Small intestine (tissue), 16 donors: ENCODE measurements around the gene NCR3LG1. TPM values are rescaled to one million over a fixed set of nuclear protein-coding genes. Genes with fewer than 3 reads are reported as not detected.

ENCODE experiments used
- DNase-seq, 2 donors: peaks; one replicate each; pipeline versions ENCODE4 v3.0.0 to v3.0.0-alpha.2; 2013
- FAIRE-seq: peaks from 2 replicates; lab custom pipeline; 2012; peaks lifted over from hg19 to GRCh38; lab: Jason Lieb, UNC
- H3K27ac ChIP-seq, 3 donors: one replicate each; pipeline ENCODE4 v1.5.1; 2013; ENCODE audit warnings: low read length in 2 of 3, mild to moderate bottlenecking in 2 of 3, control low read depth in 1 of 3, inconsistent platforms in 1 of 3, low read depth in 1 of 3, moderate library complexity in 1 of 3
- H3K27me3 ChIP-seq, 3 donors: one replicate each; pipeline ENCODE4 v1.6.1; 2013; ENCODE audit warnings: low read length in 3 of 3, inconsistent platforms in 1 of 3; ENCODE audit not compliant: control insufficient read depth in 3 of 3, insufficient read depth in 3 of 3
- H3K36me3 ChIP-seq, 3 donors: one replicate each; pipeline ENCODE4 v1.6.1; 2013; ENCODE audit warnings: low read length in 3 of 3, inconsistent platforms in 1 of 3, low read depth in 1 of 3, mild to moderate bottlenecking in 1 of 3, moderate library complexity in 1 of 3; ENCODE audit not compliant: control insufficient read depth in 3 of 3, insufficient read depth in 2 of 3
- H3K4me1 ChIP-seq, 3 donors: one replicate each; pipeline ENCODE4 v1.6.1; 2013; ENCODE audit warnings: low read length in 2 of 3, inconsistent platforms in 1 of 3, low read depth in 1 of 3, mild to moderate bottlenecking in 1 of 3, moderate library complexity in 1 of 3; ENCODE audit not compliant: control insufficient read depth in 3 of 3, insufficient read depth in 2 of 3
- H3K4me3 ChIP-seq, 3 donors: one replicate each; pipeline ENCODE4 v1.5.1; 2013; ENCODE audit warnings: low read length in 3 of 3, control low read depth in 1 of 3, inconsistent platforms in 1 of 3, low read depth in 1 of 3, mild to moderate bottlenecking in 1 of 3, moderate library complexity in 1 of 3
- H3K9me3 ChIP-seq, 2 donors: one replicate each; pipeline ENCODE4 v1.6.1; 2013; ENCODE audit warnings: low read depth in 1 of 2, low read length in 1 of 2; ENCODE audit not compliant: control insufficient read depth in 2 of 2, insufficient read depth in 1 of 2
- WGBS, 3 donors: extraction: QIAGEN DNeasy Blood & Tissue Kit; methylation state at CpG; one replicate each; pipeline ENCODE4 v1.1.7; 2013; 5-methylcytosine and 5-hydroxymethylcytosine counted together
- long read RNA-seq, 10 donors: transcript quantifications; one replicate each; lab custom pipeline, GENCODE V29; 2026
- polyA plus RNA-seq, 4 donors: library from polyadenylated mRNA; stranded (reverse) in 3 of 4; unstranded in 1 of 4; fragments of 200-250 nt in 3 of 4; fragments of 120-200 nt in 1 of 4; gene quantifications; one replicate each; pipeline versions ENCODE4 v1.2.1 to v1.2.3, GENCODE V29; 2013
- donor health status: healthy with polysubstance abuse.
- donor health status: control.
- donor health status: control.
- donor health status: Bipolar disorder and iron deficiency.
- donor health status: healthy.

NCR3LG1 gene, protein sequence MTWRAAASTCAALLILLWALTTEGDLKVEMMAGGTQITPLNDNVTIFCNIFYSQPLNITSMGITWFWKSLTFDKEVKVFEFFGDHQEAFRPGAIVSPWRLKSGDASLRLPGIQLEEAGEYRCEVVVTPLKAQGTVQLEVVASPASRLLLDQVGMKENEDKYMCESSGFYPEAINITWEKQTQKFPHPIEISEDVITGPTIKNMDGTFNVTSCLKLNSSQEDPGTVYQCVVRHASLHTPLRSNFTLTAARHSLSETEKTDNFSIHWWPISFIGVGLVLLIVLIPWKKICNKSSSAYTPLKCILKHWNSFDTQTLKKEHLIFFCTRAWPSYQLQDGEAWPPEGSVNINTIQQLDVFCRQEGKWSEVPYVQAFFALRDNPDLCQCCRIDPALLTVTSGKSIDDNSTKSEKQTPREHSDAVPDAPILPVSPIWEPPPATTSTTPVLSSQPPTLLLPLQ
- polyA plus RNA-seq, result 10 to 100 TPM in 1 of 4 donors, 1 to 10 TPM in 1, under 1 TPM in 2; 0.22 to 19.8 (median 2.7) TPM
- long read RNA-seq, donor 1, full-length matches to known transcripts, result 4 of 4 reads
- long read RNA-seq, donor 1, partial matches to known transcripts, result 0 of 4 reads
- long read RNA-seq, donor 1, other reads (novel, unspliced or antisense), result 0 of 4 reads
- long read RNA-seq, donor 2, full-length matches to known transcripts, result 3 of 3 reads
- long read RNA-seq, donor 2, partial matches to known transcripts, result 0 of 3 reads
- long read RNA-seq, donor 2, other reads (novel, unspliced or antisense), result 0 of 3 reads
- long read RNA-seq, donor 3, result 0 reads
- long read RNA-seq, donor 4, result 0 reads
- long read RNA-seq, donor 5, result 0 reads
- long read RNA-seq, donor 6, full-length matches to known transcripts, result 1 of 1 reads
- long read RNA-seq, donor 6, partial matches to known transcripts, result 0 of 1 reads
- long read RNA-seq, donor 6, other reads (novel, unspliced or antisense), result 0 of 1 reads
- long read RNA-seq, donor 7, result 0 reads
- long read RNA-seq, donor 8, result 0 reads
- long read RNA-seq, donor 9, full-length matches to known transcripts, result 1 of 1 reads
- long read RNA-seq, donor 9, partial matches to known transcripts, result 0 of 1 reads
- long read RNA-seq, donor 9, other reads (novel, unspliced or antisense), result 0 of 1 reads
- long read RNA-seq, donor 10, full-length matches to known transcripts, result 3 of 3 reads
- long read RNA-seq, donor 10, partial matches to known transcripts, result 0 of 3 reads
- long read RNA-seq, donor 10, other reads (novel, unspliced or antisense), result 0 of 3 reads

DNA sequence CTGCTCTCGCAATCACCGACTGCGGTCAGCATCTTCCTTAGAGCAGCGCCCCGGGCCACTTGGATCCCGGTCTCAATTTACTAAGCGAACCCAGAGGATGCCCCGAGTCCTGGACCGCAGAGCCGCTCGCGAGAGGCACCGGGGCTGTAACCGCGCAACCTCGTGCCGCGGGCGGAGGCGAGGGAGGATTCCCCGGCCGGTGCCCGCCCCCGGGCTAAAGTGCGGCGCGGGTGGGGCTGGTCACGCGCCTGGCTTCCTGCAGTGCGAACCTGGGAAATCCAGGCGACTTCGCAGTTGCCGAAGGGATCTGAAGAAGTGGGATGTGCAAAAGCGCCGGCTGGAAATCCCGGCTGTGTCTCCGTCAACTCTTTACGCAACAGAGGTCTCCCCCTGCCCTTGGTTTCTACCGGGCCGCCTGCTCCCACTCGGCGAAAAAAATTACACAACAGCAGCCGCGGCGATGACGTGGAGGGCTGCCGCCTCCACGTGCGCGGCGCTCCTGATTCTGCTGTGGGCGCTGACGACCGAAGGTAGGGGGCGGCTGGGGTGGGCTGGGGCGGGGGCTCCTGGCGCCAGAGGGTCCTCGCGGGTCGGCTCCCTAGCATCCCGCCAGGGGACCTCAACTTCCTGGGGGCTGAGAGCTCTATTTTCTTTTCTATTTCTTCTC is at the start of gene NCR3LG1:
TSS of gene NCR3LG1 (plus strand) at position 291 of the 667 bp plus-strand sequence. CDS start at position 461, 170 bp downstream.
- peak within 1 kb of the TSS; percentile 82 to 91 (median 90) for H3K27ac ChIP-seq
- peaks cover 0 to 14% (median 0%) of the 10 kb centered on the region in 3 donors for H3K27me3 ChIP-seq
- DNase-seq, result peak; percentile 87 to 95
- H3K4me1 ChIP-seq, result peaks cover 0 to 10% (median 0%) of the 10 kb centered on the region in 3 donors
- peak within 1 kb of the TSS; percentile 17 to 77 (median 57) for H3K4me3 ChIP-seq
- H3K9me3 ChIP-seq, result peaks cover 0 to 6% of the 10 kb centered on the region in 2 donors
- FAIRE-seq, result no peak
- WGBS, 3 donors, result 0 to 1% (median 1%) methylated on average over 55 to 61 of the region's 61 CpGs
- peaks cover 0 to 4% (median under 1%) of the 10 kb centered on the region in 3 donors for H3K36me3 ChIP-seq

GRCh38 chr11:17313349-17314231 is 38.0 kb upstream of the NCR3LG1 start:
- DNase-seq (no peak), FAIRE-seq (no peak)
- Histone ChIP-seq H3K27ac (peak overlapping the region in 1 of 3 donors; percentile 17), H3K4me1 (no peaks in the 10 kb centered on the region), H3K4me3 (no peak overlapping the region), H3K36me3 (peaks cover 0 to 4% (median 2%) of the 10 kb centered on the region in 3 donors), H3K9me3 (no peaks in the 10 kb centered on the region), H3K27me3 (no peaks in the 10 kb centered on the region)
- 93 to 96% (median 95%) methylated on average over 8 of the region's 8 CpGs for WGBS, 3 donors

DNA sequence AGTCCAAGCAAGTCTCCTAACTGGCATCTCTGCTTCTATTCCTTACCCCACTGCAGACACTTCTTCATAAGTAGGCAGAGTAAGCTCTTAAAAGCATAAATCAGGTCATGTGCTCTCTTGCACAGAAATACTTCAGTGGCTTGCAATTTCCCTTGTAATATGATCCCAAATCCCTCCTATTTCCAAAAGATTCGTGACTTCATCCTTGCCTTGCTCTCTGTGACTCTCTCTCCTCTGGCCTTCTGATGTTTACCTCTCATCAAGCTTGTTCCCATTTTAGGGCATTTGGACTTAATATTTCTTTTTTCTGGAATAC is 37.4 kb upstream of the NCR3LG1 start:
- Histone ChIP-seq H3K4me3 (no peak overlapping the region), H3K9me3 (no peaks in the 10 kb centered on the region), H3K36me3 (peaks cover 0 to 2% (median 2%) of the 10 kb centered on the region in 3 donors), H3K27ac (no peak overlapping the region), H3K4me1 (no peaks in the 10 kb centered on the region), H3K27me3 (no peaks in the 10 kb centered on the region)
- WGBS, 3 donors, result 58 to 85% (median 82%) methylated on average over 1 of the region's 1 CpG
- DNase-seq (no peak), FAIRE-seq (no peak)

- FAIRE-seq (no peak), DNase-seq (no peak)
- 78 to 94% (median 80%) methylated on average over 1 of the region's 1 CpG for WGBS, 3 donors
- Histone ChIP-seq H3K4me1 (no peaks in the 10 kb centered on the region), H3K27me3 (no peaks in the 10 kb centered on the region), H3K9me3 (no peaks in the 10 kb centered on the region), H3K36me3 (peaks cover 0 to 2% (median 2%) of the 10 kb centered on the region in 3 donors), H3K27ac (no peak overlapping the region), H3K4me3 (no peak overlapping the region)
These were observed 36.6 kb upstream of the NCR3LG1 start for GRCh38 chr11:17314904-17315426.

DNA sequence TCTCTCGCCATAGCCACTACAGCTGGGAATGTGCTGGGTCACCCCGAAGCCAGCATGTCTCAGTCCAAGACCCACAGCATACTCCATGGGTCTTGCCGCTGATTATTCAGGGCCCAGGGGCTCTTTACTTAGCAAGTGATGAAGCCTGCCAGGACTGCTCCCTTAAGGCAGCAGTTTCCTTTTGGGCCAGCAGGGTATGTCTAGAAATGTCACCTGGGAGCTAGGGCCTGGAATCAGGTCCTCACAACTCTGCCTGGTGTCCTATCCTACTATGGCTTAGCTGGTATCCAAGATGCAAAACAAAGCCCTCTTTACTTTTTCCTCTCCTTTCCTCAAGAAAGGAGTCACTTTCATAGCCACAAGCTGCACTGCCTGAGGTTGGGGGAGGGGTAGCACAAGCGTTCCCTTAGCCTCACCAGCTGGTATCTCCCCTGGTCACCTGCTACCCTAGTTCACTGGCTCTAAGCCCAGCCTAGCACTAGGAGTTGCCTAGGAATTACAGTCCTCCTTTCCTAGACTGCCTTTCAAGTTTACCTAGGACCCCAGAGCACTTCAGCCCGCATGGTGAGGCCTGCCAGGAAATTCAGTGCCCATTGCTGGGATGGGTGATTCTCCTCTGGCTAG is 22.6 kb upstream of the NCR3LG1 start:
- H3K9me3 ChIP-seq, result no peaks in the 10 kb centered on the region
- no peak overlapping the region for H3K27ac ChIP-seq
- no peaks in the 10 kb centered on the region for H3K27me3 ChIP-seq
- no peak for DNase-seq
- whole genome bisulfite sequencing, 3 donors, result 81 to 89% (median 81%) methylated on average over 5 of the region's 5 CpGs
- H3K36me3 ChIP-seq, result peaks cover 0 to 8% (median 5%) of the 10 kb centered on the region in 3 donors
- no peak for FAIRE-seq
- H3K4me3 ChIP-seq, result no peak overlapping the region
- H3K4me1 ChIP-seq, result no peaks in the 10 kb centered on the region

DNA sequence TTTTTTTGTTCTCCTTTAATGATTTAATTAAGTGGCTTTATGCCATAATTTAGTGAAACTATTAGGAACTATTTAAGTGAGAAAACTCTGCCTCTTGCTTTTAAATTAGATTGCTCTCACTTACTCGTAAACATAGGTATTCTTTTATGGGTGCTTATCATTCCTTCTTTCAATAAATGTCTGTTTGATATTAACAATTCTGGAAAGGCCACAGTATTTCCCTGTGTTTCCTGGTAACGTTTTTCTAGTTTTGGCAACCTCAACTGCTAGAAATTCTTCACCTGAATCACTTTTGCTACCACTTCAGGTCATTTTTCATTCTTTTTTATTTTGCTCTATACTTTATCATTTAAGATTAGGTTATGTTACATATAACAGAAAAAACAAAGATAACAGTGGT is 19.9 kb upstream of the NCR3LG1 start:
- H3K36me3 ChIP-seq, result peaks cover 0 to 8% (median 5%) of the 10 kb centered on the region in 3 donors
- no peak for FAIRE-seq
- H3K4me3 ChIP-seq, result no peak overlapping the region
- H3K27ac ChIP-seq, result no peak overlapping the region
- 16 to 65% (median 36%) methylated on average over 2 of the region's 2 CpGs for WGBS, 3 donors
- no peaks in the 10 kb centered on the region for H3K9me3 ChIP-seq
- DNase-seq, result no peak
- H3K27me3 ChIP-seq, result no peaks in the 10 kb centered on the region
- H3K4me1 ChIP-seq, result no peaks in the 10 kb centered on the region
